GM18498 (cell line): Measurements from ENCODE around the gene AP1AR.
"Not testable (repeated sequence)": the region's sequence is repeated elsewhere in the genome, so short reads cannot be mapped to it uniquely, and the experiment has no call there.

Experiments
- ATAC-seq: cut with Tn5 transposase; IDR thresholded peaks from one replicate; pipeline ENCODE4 v1.9.1; 2021; ENCODE audit warnings: mild to moderate bottlenecking, moderate library complexity; ENCODE audit not compliant: unreplicated experiment

Gene AP1AR

DNA sequence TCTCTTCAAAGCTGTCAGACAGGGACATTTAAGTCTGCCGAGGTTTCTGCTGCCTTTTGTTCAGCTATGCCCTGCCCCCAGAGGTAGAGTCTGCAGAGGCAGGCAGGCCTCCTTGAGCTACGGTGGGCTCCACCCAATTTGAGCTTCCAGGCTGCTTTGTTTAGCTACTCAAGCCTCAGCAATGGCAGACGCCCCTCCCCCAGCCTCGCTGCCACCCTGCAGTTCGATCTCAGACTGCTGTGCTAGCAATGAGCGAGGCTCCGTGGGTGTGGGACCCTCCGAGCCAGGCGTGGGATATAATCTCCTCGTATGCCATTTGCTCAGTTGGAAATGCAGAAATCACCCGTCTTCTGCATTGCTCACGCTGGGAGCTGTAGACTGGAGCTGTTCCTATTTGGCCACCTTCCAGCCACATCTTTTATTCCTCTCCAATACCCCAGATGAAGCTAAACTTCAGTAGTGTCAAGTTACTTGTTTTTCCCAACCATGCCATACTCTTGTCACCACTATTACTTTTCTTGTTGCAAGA is 77.7 kb downstream of the AP1AR start:
- not testable (repeated sequence) for ATAC-seq

DNA sequence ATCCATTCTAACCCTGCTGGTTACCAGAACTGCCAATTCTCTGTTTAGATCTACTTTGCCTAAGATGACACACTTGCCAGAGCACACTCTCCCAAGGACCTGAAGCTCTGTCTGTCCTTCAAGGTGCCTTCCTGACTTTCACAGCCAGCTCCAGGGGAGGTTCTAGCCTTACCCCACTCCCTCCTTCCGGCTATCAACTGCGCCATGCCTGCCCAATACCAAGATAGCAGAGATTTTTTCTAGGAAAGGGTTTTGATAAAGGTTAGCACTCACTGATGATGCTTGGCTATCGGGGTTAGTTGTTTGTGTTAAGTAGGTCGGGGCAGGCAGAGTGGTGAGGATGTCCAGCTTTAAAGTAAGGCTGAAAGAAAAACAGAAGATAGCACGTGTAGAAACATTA is 79.9 kb downstream of the AP1AR start:
- no peak for ATAC-seq

DNA sequence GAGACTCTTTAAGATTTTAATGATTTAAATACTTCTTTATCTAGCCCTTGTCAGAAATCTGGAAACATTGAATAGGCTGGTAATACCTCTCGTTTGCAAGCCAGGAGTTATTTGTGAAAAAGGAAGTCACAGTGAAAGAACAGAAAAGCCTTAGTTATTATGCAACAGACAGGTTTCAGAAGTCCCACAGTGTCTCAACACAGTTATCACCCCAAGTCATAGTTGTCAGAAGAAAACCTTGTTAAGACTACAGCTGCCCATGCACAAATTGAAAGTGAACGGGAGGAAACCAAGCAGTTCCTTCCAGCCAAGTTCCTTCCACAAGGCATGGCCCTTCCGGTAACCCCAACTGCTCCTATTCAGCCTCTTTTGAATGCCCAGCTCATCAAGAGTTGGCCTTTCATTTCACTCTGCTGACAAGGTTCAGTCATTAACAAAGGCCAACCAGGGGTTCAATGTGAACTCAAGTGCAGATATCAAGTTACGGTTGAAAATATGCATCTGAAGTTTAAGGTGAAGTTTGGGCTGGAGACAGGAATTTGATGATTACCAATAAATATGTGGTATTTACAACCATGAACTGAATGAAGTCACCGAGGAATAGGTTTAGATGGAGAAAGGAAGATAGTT is 81.1 kb downstream of the AP1AR start:
- peak; percentile 98 for ATAC-seq

DNA sequence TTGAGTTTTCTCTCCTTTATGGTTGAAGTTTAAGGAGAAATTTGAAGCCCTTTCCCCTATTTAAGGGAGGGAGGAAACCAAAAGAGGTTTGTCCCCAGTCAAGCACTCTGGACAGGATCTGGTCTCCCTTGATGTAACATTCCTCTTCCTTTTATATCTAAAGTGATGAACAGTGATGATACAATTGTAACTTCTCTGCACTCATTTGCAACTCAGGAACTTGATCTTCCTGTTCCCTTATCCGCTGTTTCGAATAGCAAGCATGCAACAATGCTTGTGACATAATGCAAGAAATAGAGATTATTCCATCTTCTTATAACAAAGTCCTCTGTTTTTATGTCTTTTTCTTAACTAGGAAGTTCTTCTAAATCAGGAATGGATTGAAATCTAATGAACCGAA is 83.9 kb downstream of the AP1AR start:
- no peak for ATAC-seq

DNA sequence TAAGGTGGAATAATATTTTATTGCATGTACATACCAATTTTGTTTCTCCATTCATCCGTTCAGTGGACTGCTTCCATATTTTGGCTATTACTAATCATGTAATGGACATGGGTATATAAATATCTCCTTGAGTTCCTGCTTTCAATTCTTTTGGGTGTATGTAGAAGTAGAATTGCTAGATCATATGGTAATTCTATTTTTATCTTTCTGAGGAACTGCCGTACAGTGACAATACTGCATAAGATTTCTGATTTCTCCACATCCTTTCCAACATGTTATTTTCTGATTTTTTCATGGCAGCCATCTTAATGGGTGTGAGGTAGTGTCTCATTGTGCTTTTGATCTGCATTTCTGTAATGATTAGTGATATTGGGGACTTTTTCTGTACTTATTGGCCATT is 84.8 kb downstream of the AP1AR start:
- ATAC-seq = no peak

DNA sequence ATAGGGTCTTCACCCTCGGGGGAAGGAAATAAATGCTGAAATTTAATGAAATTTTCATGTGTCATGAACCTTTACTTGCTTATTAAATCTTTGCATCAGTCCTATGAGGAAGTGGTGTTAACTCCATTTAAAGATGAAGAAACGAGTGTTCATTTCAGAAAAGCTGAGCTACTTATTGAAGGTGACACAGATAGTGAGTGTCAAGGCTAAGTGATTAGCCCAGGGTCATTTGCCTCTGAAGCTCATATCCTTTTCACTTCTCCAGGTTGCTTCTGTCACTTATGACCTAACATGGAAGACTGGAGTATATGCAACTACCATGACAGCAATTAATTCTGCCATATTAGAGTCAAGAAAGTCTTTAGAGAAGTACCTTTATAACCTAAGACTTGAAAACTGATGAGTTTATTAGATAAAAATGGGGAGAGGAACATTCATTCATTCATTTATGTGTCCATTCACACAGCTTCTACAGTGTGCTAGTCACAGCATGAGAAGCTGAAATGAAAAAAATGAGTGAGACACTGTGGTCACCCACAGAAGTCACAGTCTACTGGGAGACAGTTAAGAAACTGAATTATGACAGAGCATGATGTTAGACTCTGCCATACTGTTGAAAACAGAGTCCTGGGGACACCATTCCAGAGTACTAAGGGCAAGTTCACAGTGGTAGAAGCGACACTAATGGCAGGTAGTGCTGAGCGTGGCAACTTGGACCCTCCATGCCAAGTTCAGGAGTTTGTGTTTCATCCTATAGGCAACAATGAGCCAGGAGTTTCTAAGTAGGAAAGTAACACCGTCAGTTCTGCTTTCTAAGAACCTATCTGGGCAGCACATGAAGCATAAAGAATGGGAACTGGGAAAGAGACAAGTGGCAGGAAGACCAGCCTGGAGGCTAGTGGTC is 86.9 kb downstream of the AP1AR start:
- peak; percentile 97 for ATAC-seq
